GM21360 (cell line): ENCODE data around the gene WNT3A.

ENCODE experiments used
- ATAC-seq: cut with Tn5 transposase; IDR thresholded peaks from one replicate; pipeline ENCODE4 v1.9.1; 2021; ENCODE audit warnings: mild to moderate bottlenecking, moderate library complexity; ENCODE audit not compliant: unreplicated experiment

Gene WNT3A

DNA sequence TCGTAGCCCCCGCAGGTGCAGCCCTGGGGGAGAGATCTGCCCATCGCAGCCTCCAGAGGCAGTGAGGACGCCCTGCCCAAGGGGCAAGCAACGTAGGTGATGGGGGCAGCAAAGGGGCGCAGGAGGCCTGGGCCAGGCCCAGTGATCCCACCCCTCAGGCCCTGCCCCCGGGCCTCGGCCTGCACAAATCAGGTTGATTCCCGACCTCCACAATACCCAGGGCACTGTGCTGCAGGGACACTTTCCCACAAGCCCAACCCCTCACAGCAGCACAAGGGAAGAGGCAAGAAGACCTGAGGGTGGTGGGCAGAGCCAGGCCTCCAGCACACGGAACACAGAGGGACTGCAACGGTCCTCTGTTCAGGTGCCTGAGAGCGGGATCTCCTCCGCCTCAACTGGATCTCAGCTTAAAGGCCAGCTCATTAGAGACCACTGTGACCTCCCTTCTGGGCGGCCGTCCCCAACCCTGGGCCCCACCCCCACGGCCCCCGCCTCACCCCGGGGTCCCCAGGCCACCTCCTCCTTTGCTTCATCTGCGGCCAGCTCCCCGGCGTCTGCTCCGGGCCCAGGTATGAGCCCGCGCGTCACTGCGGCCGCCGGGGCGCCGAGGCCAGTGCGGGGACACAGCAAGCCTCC is 74.9 kb downstream of the WNT3A start:
- ATAC-seq: peak; percentile 19

DNA sequence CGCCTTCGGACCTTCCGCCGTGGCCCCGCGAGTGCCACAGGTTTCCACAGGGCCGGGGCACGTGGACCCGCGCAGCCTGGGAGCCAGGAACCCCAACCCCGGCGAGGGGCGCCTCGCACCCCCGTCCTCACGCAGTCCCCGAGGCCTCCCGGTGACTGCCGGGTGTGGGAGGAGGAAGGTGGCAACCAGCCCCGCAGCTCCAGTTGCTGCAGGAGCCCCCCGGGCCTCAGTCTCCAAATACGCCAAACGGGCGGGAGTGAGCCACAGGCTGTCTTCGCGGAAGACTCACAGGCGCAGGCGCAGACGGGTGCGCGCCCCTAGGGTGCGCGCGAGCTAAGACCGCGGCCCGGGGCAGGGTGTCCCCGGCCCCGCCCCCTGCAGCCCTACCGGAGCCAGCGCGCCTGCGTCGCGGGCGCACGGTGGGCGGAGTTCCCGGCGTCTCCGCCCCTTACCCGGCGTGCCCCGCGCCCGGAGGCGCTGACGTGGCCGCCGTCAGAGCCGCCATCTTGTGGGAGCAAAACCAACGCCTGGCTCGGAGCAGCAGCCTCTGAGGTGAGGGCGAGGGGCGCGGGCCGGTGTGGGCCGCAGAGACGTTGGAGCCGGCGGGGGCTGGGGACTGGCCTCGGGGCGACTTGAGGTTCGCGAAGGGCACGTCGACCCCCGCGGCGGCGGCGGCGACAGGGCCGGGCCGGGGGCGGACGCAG is 75.6 kb downstream of the WNT3A start, which contains the start of gene ARF1:
TSS of gene ARF1 (plus strand) at position 495 of the 704 bp plus-strand sequence. CDS start 14,407 bp downstream, outside the sequence.
- peak; percentile 77 for ATAC-seq

DNA sequence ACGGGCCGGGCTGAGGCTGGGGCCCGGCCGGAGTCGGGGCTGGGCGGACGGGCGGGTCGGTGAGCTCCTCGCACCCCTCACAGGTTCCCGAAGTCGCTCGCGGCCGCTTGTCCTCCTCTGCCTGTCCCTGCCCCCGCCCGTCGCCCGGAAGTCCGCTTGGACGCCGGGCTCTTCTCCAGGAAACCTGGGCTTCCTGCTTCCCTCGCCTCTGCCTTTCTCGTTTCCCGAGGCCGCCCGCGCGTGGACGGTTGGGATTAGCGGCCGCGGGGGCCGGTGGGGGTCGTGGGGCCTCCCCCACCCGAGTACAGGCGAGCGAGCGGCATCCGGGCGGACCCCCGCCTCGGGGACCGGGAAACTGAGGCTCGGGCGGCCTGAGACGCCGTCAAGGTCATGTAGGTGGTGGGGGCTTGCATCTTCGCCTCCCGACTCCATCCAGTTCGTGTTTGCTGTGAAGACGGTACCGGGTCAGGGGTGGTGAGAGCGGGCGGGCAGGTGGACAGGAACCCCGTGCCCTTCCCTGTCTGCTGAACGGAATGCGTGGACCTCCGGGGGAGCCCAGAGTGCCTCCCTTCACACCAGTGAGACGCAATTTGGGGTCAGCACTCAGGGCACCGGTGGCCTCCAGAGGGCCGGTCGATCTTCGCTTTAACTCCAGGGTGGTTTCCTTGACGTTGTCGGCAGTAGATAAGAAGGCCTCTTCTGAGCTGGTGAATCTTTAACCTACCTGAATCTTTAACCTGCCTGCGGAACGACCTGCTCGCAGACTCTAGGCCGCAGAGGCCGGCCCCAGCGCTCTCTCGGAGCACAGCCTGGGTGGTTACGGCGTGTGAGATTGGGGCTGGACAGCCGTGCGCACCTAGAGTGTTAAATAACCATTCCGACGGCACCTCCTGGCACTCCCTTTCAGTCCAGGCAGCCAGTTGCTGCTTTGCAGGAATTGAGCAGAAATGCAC is 76.4 kb downstream of the WNT3A start:
- no peak for ATAC-seq

DNA sequence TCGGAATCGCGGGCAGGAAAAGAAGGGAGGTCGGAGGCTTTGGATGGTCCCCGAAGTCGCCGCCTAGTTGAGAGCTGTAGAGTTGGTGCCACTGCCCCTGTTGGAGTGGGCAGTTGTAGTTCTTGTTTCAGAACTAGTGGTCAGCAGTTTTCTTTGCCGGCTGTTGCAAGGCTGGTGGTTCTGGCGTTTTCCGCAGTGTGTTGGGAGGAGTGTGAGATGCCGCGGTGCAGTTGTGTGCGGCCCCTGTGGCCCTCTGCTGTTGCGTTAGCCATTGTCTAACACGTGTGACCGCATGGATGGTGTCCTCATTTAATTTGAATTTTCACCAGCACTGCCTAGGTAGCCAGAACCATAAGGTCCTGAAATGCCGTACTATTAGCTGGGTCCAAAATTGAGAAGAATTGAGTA is 77.1 kb downstream of the WNT3A start:
- ATAC-seq: no peak

DNA sequence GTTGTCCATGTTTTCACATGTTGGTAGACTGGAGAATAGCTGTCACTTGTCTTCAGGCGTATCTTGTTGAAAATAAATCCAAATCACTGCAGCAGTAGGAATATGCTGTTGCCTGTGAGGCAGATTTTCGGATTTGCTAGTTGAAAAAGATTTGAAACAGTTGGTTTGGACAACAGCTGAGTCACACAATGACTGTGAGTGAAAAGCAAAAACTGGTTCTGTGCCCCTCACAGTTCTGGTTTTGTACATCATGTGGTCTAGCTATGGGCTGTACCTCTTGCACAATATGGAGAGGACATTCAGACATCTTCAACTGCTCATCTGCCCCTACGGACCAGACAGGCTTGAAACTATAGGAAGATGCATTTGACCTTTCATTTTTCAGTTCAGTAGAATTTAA is 77.5 kb downstream of the WNT3A start:
- ATAC-seq: no peak

DNA sequence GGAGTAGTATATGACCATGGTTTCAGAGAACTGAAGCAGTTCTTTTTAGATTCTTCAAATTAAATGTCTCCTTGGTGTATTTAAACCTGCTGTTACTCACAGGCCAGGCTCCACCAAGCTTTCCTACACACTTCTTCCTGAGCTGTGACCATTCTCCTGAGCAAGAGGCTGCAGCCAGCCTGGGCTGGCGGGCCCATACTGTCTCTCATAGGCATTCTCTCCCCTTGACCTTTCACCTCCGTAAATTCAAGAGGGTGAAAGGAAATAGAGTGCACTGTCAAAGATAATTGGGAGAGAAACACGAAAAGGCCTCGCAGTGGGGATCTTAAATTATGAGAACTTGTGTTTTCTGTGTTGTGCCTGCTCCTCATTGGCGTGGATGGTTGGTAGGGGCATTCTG is 78.0 kb downstream of the WNT3A start:
- ATAC-seq: no peak

DNA sequence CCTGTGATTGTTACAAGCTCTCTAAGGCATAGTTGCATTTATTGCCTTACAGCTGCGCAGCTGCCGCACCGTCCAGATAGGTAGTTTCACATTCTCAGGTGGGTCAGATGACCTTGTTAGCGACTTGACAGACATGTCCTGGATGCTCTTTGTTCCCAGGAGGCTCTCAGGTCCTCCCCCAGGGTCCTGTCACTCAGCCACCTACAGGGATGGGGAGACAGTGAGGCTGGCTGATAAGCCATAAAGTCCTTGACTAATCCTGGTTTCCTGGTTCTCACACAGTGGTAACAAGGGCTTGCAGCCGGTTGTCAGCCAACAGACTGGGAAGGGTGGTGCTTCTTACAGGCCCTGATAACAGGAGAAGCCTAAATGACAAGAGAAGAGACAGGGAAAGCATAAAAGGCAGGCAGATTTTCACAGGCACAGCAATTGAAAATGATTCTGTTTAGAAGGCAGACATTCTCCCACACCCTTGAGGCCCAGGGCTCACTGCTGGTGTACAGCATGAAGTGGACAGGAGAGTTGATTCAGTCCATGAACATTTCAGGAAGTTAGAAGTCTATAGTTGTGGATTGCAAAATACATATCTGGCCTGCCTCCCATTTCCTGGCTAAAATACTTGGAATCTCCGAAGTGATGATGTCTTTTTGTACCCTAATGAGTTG is 78.6 kb downstream of the WNT3A start:
- ATAC-seq: no peak

DNA sequence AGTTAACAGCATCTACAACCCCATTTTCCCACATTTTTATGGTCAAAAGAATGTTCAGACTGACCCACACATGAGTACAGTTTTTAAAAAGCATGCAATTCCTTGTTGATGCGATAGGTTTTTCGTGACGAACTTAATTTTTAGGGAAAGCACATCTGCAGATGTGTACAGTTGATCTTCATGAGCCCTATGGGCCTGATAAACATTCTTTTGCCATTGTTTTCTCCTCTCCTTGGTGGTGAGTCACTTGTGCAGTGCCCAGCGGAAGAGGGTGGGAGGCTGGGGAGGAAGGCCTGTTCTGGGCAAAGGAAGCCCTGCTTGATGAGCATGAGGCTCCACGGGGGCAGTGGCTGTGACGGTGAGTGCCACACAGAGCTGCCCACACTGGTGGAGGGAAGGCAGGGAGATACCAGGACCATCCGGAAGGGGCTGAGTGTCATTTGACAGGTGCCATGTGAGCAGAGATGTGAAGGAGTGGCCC is 81.0 kb downstream of the WNT3A start:
- ATAC-seq: no peak

DNA sequence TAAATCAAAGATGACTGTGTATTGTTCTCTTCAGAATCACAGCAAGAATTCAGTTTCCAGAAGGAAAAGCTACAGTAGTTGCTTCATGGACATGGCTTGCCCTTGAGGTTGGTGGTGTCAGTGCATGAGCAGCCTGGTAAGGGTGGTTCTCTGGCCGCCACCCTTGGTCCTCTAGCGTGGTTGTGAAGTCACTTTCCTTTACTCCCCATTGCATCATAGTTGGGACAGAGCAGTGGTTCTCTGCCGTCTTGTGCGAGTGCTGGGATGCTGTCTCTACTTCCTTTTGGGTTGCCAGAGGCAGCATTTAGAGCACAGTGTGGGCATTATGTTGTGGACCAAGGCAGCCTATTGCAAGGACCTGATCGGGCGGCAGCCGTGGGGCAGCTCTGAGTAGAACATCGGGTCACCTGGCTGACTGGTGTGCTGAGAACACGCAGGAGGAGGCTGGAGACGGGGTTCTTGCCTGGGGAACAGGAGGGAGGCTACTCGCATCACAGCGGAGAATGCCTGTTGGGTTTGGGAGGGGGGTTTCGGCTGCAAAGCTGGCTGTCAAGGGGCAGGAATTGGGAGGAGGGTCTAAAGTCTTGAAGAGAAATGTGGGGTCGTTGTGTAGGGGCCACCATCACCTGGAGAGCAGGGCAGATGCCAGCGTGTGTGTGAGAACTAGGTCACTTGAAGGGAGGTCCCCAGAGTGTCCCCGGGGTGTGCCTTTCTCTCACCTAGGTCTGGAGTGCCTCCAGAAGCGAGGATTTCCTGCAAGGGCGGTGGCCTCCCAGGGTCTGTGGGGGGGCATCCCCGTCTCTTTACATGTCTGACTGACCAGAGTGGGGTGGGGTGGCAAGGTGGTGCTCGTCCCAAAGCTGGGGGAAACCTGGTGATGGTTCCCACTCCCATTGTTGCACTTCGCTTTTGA is 82.0 kb downstream of the WNT3A start:
- ATAC-seq: no peak

DNA sequence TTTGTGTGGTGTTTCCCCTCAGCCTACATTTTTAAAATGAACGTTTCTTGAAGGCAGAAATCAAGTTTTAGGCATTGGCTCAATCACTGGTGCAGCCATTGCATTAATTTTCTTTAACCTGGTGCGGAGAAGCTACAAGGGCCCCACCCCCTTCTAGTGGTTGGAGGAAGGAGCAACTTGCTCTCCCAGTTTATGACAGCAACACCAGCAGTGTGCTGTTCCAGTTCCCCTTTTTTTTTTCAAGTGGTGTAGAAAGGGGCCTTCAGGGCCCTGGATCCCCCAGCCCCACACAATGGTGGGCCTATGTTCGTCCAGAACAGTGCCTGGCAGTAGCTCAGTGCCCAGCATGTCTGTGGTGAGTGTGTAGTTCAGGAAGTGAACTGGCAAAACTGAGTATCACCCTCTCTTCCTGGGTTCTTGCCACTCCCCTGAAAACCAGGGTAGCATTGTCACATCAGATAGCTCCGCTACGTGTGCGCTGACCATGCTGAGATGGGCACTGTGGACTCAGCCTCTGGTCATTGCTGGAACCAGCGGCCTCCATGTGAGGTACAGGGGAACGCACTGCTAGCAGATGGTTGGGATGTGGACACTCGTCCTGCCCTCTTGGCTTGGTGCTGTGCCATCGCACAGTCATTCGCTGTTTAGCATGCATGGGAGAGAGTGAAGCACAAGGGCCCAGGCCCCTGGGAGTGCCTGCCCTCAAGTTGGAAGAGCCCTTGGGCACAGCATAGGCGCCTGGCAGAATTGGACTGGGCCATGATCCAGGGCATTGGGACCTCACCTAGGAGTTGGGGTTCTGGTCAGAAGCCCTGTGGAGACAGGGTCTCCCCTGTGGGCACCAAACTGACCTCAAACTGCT is 83.0 kb downstream of the WNT3A start:
- ATAC-seq: no peak

DNA sequence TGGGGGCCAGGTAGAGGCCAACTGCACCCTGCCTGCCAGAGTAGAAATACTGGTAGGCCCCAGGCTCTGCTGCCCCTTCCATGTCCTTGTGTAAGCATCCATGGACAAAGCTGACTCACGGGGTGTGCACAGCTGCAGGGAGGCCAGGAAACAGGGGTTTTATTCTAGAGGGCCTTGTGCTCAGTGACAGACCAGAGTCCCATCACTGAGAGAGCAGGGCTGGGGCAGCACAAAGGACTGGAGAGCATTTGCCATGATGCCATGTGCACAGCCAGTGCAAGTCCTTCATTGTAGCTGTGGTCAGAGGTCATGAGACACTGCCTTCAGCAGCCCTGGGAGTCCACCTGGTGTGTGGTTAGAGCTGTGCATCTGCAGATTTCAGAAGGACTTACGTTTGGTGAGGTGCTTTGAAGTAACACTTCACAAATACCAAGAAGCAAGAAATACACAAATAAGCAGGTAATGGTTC is 83.8 kb downstream of the WNT3A start:
- ATAC-seq: no peak

DNA sequence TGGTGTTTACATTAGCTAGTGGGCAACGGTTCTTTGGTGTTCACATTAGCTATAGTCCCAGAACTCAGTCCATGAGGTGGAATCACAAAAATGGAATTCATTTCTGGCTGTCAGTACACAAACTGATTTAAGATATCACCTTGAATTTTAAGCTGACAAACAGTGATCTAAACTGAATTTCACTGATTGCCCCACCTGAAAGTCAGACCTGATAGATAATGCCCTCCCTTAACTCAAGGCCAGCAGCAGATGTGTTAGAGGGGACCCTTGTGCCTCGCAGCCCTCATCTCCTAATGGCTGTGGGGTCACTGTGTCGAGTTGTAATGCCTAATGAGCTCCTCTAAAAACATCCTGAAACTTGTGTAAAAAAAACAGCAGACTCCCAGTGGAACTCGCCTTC is 84.3 kb downstream of the WNT3A start:
- ATAC-seq: no peak

DNA sequence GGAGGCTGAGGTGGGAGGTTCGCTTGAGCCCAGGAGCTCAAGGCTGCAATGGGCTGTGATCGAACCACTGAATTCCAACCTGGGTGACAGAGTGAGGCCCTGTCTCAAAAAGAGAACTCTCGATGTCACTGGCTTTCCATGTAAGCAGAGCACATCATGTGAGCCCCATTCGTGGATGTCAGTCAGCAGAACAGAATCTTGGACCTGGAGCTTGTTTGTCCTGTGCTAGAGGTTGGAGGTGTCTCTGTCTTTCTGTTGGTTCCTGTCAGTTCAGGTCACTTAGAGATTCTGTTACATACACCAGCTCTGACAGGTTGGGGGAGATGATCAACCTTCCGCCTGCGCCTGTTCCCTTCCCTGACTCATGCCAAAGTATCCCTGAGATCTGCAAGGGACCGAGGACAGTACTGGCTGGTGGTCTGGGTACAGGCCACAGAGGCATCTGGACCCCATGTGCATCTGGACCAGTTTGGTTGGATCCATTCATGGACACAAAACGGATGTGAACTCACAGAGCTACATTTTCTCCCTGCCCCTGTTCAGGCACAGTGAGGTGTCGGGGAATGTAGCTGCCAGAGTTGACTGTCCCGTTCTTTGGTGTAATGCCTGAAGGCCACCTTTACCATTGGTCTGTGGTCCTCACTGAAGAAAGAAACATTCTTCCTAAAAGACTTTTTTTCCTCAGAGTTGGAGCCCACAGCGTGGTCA is 85.7 kb downstream of the WNT3A start:
- ATAC-seq: no peak

DNA sequence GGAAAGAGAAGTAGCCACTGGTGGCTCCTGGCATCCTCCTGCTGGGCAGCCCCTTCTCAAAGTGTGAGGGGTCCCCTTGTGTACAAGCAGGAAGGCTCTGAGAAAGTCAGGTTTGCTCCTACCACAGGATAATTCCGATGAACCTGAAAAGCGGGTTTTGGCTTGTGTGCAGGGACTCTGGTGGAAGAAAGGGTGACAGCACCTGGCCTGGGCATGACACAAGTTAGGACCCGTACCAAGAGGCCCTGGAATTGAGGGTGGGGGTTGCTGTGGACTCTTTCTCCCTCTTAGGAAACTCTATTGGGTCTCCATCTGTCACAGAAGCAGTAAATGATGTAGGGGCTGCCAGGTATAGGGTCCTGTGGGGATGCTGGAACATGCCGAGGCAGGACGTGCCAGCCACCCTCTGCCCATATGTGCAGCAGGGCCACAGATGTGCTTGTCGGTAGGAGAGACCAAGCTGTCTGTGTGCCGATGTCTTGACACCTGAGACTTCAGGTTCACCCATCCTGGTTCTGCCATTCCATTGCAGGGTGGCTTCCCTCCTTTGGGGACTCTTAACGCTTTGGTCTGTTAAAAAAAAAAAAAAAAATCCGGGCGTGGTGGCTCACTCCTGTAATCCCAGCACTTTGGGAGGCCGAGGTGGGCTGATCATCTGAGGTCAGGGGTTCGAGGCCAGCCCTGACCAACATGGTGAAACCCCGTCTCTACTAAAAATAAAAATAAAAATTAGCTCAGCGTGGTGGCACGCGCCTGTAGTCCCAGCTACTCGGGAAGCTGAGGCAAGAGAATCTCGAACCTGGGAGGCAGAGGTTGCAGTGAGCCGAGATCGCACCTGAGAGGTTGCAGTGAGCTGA is 86.5 kb downstream of the WNT3A start:
- ATAC-seq: no peak

DNA sequence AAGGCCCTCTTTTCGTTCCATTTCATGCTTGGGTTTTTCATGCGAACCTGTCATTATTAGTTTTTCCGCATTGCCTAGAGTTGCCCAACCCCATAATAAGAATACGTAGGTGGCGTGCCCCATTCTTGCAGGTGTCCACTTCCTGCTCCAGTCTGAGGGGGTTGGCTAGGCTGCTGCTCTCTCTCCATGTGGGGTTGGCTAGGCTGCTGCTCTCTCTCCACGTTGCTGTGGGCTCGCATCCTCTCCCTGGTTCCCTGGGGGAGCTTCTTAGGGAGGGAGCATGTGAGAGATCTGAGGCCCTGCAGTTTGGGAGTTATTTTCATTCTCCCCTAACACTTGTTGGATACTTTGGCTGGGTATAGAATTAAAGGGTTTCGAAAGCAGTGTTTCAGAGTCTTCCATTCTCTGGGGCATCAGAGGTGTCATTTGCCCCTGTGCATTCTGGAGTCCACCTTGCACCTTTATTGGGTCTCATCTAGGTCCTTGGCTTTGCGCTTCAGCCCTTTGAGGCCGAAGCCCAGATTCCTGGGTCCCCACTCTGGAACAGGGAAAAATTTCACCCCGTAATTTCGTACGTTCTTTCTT is 87.7 kb downstream of the WNT3A start:
- ATAC-seq: no peak

DNA sequence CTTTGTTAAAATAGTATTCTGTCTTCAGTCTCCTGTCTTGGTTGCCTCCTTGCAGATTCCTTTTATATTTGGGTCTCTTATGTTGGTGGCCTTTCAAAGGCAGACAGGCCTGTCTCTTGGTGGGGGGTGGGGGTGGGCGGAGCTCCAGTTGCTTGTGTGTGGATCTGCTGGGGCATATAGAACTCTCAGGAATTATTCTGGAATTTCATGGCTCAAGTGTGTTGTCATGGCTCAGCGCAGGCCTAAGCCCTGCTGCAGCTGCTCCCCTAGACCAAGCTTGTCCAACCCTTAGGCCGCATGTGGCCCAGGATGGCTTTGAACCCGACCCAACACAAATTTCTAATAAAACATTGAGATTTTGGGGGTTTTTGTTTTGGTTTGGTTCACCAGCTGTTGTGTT is 88.4 kb downstream of the WNT3A start:
- no peak for ATAC-seq

DNA sequence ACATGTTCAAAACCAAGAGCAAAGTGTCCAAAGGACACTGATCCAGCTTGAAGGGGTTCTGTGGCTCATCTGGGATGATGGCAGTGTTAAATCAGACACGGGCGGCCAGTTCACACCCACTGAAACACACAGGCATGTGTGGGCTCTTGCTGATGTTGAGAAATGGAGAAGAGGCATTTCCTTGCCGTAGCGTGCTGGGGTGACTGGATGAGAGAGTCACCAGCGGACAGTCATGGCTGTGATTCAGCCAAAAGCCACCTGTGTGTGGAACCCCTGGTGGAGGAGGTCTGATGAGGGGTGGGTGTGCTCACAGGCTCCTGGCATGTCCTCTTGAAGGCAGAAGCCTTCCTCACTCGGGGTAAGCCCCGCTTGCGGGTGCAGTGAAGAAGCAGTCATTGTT is 89.1 kb downstream of the WNT3A start:
- no peak for ATAC-seq
